GM18519 (cell line): ENCODE measurements around the gene SDF2.

ENCODE experiments used
- ATAC-seq: cut with Tn5 transposase; IDR thresholded peaks from one replicate; pipeline ENCODE4 v1.9.1; 2021; ENCODE audit warnings: mild to moderate bottlenecking, moderate library complexity; ENCODE audit not compliant: unreplicated experiment, low FRiP score

The SDF2 gene

GRCh38 chr17:28661635-28662526 is at the start of gene SDF2, which contains the start of gene SUPT6H:
Gene SDF2 (minus strand): TSS chr17:28661906. CDS start chr17:28661876, 30 bp downstream.
Gene SUPT6H (plus strand): TSS chr17:28662205. CDS start chr17:28673402, 11,197 bp downstream.
- ATAC-seq = peak; percentile 44

GRCh38 chr17:28710861-28711722 is 49.4 kb upstream of the SDF2 start:
- peak; percentile 42 for ATAC-seq

GRCh38 chr17:28707339-28707720 is 45.6 kb upstream of the SDF2 start:
- ATAC-seq = no peak

GRCh38 chr17:28706471-28707338 is 45.0 kb upstream of the SDF2 start:
- ATAC-seq = no peak

- no peak for ATAC-seq
Observed at GRCh38 chr17:28705728-28706334, 44.1 kb upstream of the SDF2 start.

GRCh38 chr17:28705074-28705659 is 43.5 kb upstream of the SDF2 start:
- ATAC-seq = no peak

GRCh38 chr17:28704219-28704858 is 42.6 kb upstream of the SDF2 start:
- ATAC-seq = no peak

- ATAC-seq = no peak
Observed at GRCh38 chr17:28703552-28704218, 42.0 kb upstream of the SDF2 start.

- no peak for ATAC-seq
Observed at GRCh38 chr17:28702752-28703150, 41.0 kb upstream of the SDF2 start.

- ATAC-seq = no peak
Observed at GRCh38 chr17:28702026-28702751, 40.5 kb upstream of the SDF2 start.

- no peak for ATAC-seq
Observed at GRCh38 chr17:28700830-28701492, 39.3 kb upstream of the SDF2 start.

GRCh38 chr17:28700278-28700677 is 38.6 kb upstream of the SDF2 start:
- ATAC-seq = no peak

- no peak for ATAC-seq
Observed at GRCh38 chr17:28698253-28698941, 36.7 kb upstream of the SDF2 start.

- no peak for ATAC-seq
Observed at GRCh38 chr17:28693869-28694268, 32.2 kb upstream of the SDF2 start.

- no peak for ATAC-seq
Observed at GRCh38 chr17:28689011-28689410, 27.3 kb upstream of the SDF2 start.

- no peak for ATAC-seq
Observed at GRCh38 chr17:28688481-28688880, 26.8 kb upstream of the SDF2 start.

GRCh38 chr17:28686296-28686695 is 24.6 kb upstream of the SDF2 start:
- ATAC-seq = no peak
